IPS-15b (cell line): ENCODE data around the gene CACNA1B.

Experiments
- H3K27me3 ChIP-seq: one replicate; pipeline ENCODE4 v1.6.1; 2013; ENCODE audit warnings: low read length; ENCODE audit not compliant: control insufficient read depth, insufficient read depth
- H3K36me3 ChIP-seq: one replicate; pipeline ENCODE4 v1.6.1; 2013; ENCODE audit warnings: low read length; ENCODE audit not compliant: control insufficient read depth, insufficient read depth
- H3K4me1 ChIP-seq: one replicate; pipeline ENCODE4 v1.6.1; 2013; ENCODE audit warnings: mild to moderate bottlenecking, low read length; ENCODE audit not compliant: control insufficient read depth, insufficient read depth
- H3K4me3 ChIP-seq: one replicate; pipeline ENCODE4 v1.5.1; 2013; ENCODE audit warnings: low read depth, low read length
- H3K9ac ChIP-seq: one replicate; pipeline ENCODE4 v1.6.1; 2013; ENCODE audit warnings: low read depth, mild to moderate bottlenecking, low read length
- H3K9me3 ChIP-seq: one replicate; pipeline ENCODE4 v1.6.1; 2013; ENCODE audit warnings: mild to moderate bottlenecking, low read length; ENCODE audit not compliant: control insufficient read depth, insufficient read depth

Gene CACNA1B

DNA sequence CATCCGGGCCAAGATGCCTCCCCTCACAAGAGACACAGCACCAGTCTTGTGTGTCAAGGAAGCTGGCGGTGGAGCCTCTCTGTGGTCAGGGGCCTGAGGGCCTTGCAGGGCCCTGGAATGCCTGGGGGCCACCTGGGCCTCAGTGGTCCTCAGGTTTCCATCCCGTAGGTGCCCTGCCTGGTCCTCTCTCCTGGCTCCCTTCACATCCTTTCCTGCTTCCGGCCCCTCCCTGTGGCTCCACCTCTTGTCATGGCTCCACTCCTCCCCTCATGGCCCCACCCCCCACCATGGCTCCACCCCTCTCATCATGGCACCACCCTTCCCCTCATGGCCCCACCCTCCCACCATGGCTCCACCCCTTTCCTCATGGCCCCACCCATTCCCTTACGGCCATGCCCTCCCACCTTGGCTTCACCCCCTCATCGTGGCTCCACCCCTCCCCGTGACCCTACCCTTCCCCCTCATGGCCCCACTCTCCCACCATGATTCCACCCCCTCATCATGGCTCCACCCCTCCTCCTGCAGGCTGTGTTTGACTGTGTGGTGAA is 175.8 kb downstream of the CACNA1B start:
- Histone ChIP-seq H3K9me3 (no peaks in the 10 kb centered on the region), H3K27me3 (no peaks in the 10 kb centered on the region), H3K36me3 (peaks cover 26% of the 10 kb centered on the region), H3K9ac (no peak overlapping the region), H3K4me3 (no peak overlapping the region), H3K4me1 (no peaks in the 10 kb centered on the region)

DNA sequence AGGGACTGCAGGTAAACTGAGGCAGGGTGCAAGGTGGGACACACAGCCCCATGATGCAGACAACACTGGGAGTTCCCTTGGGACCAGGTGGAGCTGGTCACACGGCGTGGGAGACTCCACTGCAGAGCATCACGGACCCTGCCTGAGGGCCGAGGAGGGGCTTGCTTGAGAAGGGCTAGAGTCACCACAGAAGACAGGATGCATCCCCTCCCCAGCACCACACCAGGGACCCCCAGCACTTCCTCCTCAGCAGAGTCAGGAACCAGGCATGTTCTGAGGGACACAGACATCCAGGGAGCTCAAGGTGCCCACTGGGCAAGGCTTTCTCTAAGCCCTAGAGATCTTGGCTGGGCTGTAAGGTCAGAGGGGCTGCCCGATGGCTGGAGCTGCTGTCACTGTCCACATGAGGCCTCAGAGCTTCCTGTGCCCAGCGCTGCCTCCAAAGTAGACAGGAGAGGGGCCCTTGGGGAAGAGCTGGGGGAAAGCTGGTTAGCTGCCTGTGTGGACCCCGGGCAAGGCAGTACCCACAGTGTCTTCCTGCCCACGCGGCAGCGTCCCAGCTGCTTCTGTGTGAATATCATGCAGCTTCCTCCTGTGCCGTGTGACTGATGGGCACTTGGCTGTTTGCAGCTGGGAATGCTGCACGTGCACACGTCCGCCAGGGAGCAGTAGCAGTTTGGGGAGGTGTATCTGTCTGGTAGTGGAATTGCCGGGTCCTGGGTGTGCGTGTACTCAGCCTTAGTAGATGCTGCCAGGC is 176.6 kb downstream of the CACNA1B start:
- Histone ChIP-seq H3K36me3 (peaks cover 28% of the 10 kb centered on the region), H3K27me3 (no peaks in the 10 kb centered on the region), H3K9me3 (no peaks in the 10 kb centered on the region), H3K4me3 (no peak overlapping the region), H3K9ac (no peak overlapping the region), H3K4me1 (no peaks in the 10 kb centered on the region)

DNA sequence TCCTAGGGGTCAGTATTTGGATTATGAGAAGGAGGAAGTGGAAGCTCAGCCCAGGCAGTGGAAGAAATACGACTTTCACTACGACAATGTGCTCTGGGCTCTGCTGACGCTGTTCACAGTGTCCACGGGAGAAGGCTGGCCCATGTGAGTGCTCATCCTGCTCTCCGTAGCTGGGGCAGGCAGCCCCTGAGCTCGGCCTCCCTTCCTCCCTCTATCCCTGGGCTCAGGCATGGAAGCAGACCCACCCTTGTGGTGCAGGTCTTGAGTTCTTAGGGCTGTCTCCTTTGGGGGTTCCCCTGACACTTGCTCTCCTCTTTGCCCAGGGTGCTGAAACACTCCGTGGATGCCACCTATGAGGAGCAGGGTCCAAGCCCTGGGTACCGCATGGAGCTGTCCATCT is 180.1 kb downstream of the CACNA1B start:
- no peaks in the 10 kb centered on the region for H3K9me3 ChIP-seq
- H3K4me1 ChIP-seq = no peaks in the 10 kb centered on the region
- no peaks in the 10 kb centered on the region for H3K27me3 ChIP-seq
- no peak overlapping the region for H3K9ac ChIP-seq
- peaks cover 42% of the 10 kb centered on the region for H3K36me3 ChIP-seq
- H3K4me3 ChIP-seq = no peak overlapping the region

DNA sequence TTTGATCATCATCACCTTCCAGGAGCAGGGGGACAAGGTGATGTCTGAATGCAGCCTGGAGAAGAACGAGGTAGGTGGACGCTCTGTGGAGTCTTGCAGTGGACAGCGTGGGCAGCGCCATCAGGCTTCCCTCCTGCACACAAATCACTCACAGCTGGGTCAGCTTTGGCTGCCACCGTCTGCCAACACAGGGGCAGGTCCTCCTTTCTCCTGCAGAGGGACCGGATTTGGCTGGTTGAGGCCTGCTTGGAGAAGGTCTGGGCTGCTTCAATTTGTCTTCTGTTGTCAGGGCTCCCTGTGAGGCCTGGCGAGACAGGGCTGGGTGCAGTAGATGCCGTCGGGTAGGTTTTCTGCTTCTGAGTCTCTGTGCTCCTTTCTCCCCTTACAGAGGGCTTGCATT is 180.6 kb downstream of the CACNA1B start:
- Histone ChIP-seq H3K36me3 (peaks cover 40% of the 10 kb centered on the region), H3K27me3 (no peaks in the 10 kb centered on the region), H3K4me3 (no peak overlapping the region), H3K9me3 (no peaks in the 10 kb centered on the region), H3K4me1 (no peaks in the 10 kb centered on the region), H3K9ac (no peak overlapping the region)

DNA sequence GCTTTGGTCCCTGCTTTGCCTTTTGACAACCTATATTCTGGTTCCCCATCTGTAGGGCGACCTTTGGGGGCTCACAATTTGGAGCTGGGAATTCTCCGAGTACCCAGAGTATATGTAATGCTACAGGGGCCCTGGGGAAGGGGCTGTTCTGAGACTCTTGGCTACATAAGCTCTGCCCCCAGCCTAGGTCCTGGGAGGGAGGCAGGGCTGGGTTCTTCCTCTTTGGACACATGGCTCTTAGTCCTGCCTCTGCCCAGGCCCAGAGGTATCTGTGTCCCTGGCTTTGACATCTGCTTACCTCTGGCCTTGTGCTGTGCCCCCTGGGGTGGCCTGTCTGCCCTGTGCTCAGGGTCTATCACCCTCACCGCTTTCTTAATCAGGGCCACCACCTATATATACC is 181.6 kb downstream of the CACNA1B start:
- H3K27me3 ChIP-seq = no peaks in the 10 kb centered on the region
- no peak overlapping the region for H3K4me3 ChIP-seq
- H3K9ac ChIP-seq = no peak overlapping the region
- H3K9me3 ChIP-seq = no peaks in the 10 kb centered on the region
- H3K4me1 ChIP-seq = no peaks in the 10 kb centered on the region
- peaks cover 37% of the 10 kb centered on the region for H3K36me3 ChIP-seq

DNA sequence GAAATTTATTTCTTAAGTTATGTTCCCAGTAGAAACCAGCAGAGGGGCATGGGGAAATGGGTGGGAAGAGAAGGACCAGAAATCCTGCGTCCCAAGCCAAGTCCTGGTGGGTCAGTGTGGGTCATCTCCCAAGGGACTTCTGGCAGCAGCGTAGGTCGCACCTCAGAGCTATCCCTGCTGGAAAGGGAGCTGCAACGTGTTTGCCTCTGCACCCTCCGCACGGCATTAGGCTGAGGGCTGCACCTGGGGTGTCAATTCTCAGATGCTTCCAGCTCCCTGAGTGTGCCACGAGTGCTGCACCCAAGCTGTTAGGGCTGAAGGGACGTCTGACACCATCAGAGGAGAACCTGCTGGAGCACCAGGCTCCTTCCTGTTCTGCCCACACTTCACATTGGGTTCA is 182.8 kb downstream of the CACNA1B start:
- Histone ChIP-seq H3K36me3 (peaks cover 37% of the 10 kb centered on the region), H3K9me3 (no peaks in the 10 kb centered on the region), H3K4me3 (no peak overlapping the region), H3K4me1 (no peaks in the 10 kb centered on the region), H3K9ac (no peak overlapping the region), H3K27me3 (no peaks in the 10 kb centered on the region)

DNA sequence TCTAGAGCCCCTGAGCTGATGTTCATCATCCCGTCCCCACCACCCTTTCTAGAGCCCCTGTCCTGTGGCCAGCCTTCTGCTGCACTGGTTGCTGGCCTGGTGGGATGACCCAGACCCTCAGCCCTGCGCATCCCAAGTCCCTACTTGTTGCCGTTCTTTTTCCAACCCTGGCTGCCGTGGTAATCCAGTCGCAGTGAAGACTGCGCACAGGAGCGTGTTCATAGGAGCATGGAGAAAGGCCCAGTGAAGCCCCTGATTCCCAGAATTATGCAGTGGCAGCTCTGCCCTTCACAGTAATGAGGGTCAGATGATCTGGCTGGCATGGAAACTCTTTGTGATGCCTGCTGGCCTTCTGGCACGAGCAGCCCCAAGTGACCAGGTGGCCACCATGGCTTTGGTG is 183.3 kb downstream of the CACNA1B start:
- no peaks in the 10 kb centered on the region for H3K27me3 ChIP-seq
- no peaks in the 10 kb centered on the region for H3K4me1 ChIP-seq
- peaks cover 37% of the 10 kb centered on the region for H3K36me3 ChIP-seq
- H3K4me3 ChIP-seq = no peak overlapping the region
- H3K9ac ChIP-seq = no peak overlapping the region
- no peaks in the 10 kb centered on the region for H3K9me3 ChIP-seq

DNA sequence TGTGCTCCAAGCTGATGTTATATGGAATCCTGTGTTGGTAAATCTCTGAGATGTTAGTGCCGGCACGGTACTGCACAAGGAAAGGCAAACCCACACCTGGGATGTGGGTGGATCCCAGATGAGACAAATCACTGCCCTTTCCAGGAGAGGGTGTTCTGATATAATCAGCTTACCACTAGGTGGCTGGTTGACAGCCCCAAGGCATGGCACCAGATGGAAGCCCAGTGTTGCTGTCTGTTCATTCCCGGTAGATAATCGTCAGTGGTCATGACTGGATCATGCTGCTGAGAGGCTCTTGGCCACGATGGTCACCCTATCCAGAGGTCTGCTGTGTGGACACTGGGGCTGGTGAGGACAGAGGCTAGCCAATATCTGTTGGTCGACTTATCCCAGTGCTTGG is 184.0 kb downstream of the CACNA1B start:
- no peaks in the 10 kb centered on the region for H3K4me1 ChIP-seq
- no peaks in the 10 kb centered on the region for H3K27me3 ChIP-seq
- no peak overlapping the region for H3K9ac ChIP-seq
- no peaks in the 10 kb centered on the region for H3K9me3 ChIP-seq
- H3K4me3 ChIP-seq = no peak overlapping the region
- peaks cover 37% of the 10 kb centered on the region for H3K36me3 ChIP-seq

DNA sequence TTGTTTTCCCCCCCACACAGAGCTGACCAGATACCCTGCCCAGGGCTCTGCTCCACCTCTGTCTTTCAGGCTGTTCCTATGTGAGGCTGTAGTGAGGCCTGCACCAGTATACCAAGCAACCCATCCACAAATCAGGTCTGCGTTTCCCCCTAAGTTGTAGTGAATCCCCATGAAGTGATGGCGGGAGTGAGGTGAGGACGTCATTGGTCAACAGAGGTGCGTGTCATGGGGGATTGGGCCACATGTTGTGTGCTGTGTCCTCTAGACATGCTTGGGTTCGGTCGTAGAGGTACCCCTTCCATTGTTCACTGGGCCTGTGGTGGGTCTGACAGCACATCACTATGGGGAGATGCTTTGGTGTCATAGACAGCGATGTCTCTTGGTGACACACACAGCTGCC is 184.6 kb downstream of the CACNA1B start:
- no peaks in the 10 kb centered on the region for H3K4me1 ChIP-seq
- H3K36me3 ChIP-seq = peaks cover 37% of the 10 kb centered on the region
- no peak overlapping the region for H3K4me3 ChIP-seq
- no peak overlapping the region for H3K9ac ChIP-seq
- H3K9me3 ChIP-seq = no peaks in the 10 kb centered on the region
- no peaks in the 10 kb centered on the region for H3K27me3 ChIP-seq

DNA sequence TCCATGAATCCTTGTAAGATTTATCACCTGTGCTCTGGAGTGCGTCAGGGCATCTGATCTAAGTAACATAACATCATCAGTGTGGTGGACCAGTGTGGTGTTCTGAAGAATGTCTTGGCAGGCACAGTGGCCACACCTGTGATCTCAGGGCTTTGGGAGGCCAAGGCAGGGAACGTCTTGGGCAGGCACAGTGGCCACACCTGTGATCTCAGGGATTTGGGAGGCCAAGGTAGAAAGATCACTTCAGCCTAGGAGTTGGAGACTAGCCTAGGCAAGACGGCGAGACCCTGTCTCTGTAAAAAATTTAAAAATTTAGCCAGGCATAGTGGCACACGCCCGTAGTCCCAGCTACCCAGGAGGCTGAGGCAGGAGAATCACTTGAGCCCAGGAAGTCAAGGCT is 185.5 kb downstream of the CACNA1B start:
- H3K36me3 ChIP-seq = peaks cover 33% of the 10 kb centered on the region
- H3K27me3 ChIP-seq = no peaks in the 10 kb centered on the region
- no peak overlapping the region for H3K4me3 ChIP-seq
- no peaks in the 10 kb centered on the region for H3K4me1 ChIP-seq
- H3K9me3 ChIP-seq = no peaks in the 10 kb centered on the region
- H3K9ac ChIP-seq = no peak overlapping the region

DNA sequence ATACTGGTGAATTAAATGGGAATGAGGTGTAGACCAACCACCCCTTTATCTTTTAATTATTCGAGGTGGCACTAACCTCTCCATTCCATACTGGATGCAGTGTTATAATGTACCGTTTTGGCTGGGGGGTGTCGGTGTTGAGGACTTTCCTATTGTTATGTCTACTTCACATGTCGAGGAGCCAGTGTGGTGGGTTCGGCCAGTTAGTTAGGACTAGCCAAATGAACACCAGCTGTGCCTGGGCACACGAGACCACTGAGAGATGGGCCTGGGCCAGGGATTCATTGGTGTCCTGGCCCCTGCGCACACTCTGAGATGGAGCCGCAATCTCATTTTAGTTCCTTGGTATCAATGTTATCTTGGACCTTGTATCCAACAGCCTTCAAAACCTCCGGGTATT is 186.2 kb downstream of the CACNA1B start:
- H3K4me1 ChIP-seq = peaks cover 2% of the 10 kb centered on the region
- peaks cover 25% of the 10 kb centered on the region for H3K36me3 ChIP-seq
- no peaks in the 10 kb centered on the region for H3K9me3 ChIP-seq
- H3K4me3 ChIP-seq = no peak overlapping the region
- no peaks in the 10 kb centered on the region for H3K27me3 ChIP-seq
- H3K9ac ChIP-seq = no peak overlapping the region

DNA sequence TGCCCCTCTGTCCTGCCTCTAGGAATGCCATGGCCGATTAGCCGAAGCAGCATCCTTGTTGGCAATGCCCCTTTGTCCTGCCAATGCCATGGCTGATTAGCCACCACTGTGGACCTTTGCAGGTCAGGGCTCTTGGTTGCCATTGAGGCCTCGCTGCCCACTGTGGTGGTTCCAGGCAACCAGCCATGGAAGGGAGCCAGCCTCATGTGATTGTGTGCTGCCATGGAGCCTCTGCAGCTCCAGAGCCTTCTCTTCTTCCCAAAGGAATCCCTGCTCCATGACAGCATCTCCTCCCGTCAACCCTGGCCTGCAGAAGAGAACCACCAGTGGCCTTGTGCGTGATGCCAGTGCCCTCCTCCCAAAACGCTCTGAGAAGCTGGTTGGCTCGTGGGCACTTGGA is 187.0 kb downstream of the CACNA1B start:
- Histone ChIP-seq H3K4me3 (no peak overlapping the region), H3K9me3 (no peaks in the 10 kb centered on the region), H3K27me3 (no peaks in the 10 kb centered on the region)

More for the DNA sequence above, 187.0 kb downstream of the CACNA1B start:
- no peak overlapping the region for H3K9ac ChIP-seq
- H3K36me3 ChIP-seq = peaks cover 19% of the 10 kb centered on the region
- H3K4me1 ChIP-seq = peaks cover 8% of the 10 kb centered on the region
